Neutrophil (primary cell): ENCODE data around the gene BPIFB2.

ENCODE experiments used
- H3K27ac ChIP-seq: fragments of 200-600 bp; sonication (generic); 2 replicates; pipeline ENCODE4 v1.5.1; 2016; ENCODE audit warnings: mild to moderate bottlenecking, moderate library complexity
- H3K27me3 ChIP-seq: fragments of 200-600 bp; sonication (generic); 2 replicates; pipeline ENCODE4 v1.6.0; 2016; ENCODE audit warnings: mild to moderate bottlenecking
- H3K36me3 ChIP-seq: fragments of 200-600 bp; sonication (generic); 2 replicates; pipeline ENCODE4 v1.5.1; 2017
- H3K4me1 ChIP-seq, 2 experiments: fragments of 200-600 bp in 1 of 2; sonication (generic) in 1 of 2; 1 replicate in 1 of 2; 2 replicates in 1 of 2; pipeline versions ENCODE4 v1.5.1 to v1.6.1; 2013 to 2016; ENCODE audit warnings: low read depth in 1 of 2, low read length in 1 of 2, mild to moderate bottlenecking in 1 of 2, moderate library complexity in 1 of 2; ENCODE audit not compliant: control insufficient read depth in 1 of 2, insufficient read depth in 1 of 2
- H3K4me3 ChIP-seq, 2 experiments: fragments of 200-600 bp in 1 of 2; sonication (generic) in 1 of 2; 1 replicate in 1 of 2; 2 replicates in 1 of 2; pipeline ENCODE4 v1.5.1; 2013 to 2016; ENCODE audit warnings: low read depth in 1 of 2, low read length in 1 of 2, mild to moderate bottlenecking in 1 of 2, moderate library complexity in 1 of 2
- H3K9me3 ChIP-seq: fragments of 200-600 bp; sonication (generic); 2 replicates; pipeline ENCODE4 v1.5.1; 2016
- TF ChIP-seq, protein P1 (sequence below): fragments of 200-600 bp; sonication (generic); IDR thresholded peaks from 2 replicates; pipeline ENCODE4 v1.5.1; 2016; ENCODE audit warnings: antibody characterized with exemption

The BPIFB2 gene

DNA sequence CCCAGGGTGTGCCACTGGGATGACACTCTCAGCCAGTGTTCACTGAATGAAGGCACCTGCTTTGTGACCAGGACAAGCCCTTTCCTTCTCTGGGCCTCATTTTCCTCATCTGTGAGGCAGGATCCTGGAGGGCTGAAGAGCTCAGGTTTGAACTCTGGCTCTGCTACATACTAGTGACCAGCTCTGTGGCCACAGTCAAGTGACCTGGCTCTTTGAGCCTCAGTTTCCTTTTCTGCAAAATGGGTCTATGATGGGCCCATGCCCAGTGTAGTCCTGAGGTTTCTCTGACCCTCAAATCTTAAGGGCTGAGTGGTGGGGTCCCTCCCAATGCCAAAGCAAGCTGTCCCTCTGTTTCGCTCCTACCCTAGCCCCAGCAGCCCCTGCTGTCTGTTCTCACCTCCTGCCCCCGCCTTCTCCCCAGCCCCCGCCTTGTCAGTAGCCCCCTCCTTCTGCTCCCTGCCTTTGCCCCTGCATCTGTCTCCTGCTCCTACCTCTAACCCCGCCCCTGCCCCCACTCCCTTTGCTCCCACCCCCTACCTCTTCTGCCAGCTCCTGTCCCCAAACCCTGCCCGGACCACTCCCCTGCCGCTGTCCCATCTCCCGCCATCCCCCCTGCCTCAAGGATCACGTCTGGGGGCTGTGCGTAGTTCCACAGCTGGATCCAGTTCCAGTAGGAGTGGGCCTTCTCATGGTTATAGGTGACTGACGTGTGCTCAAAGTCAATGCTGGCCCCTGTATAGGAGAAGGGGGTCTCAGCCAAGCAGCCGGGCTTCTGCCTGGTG lies 20.3 kb upstream of the BPIFB2 start:
- H3K36me3 ChIP-seq, result no peaks in the 10 kb centered on the region
- H3K27me3 ChIP-seq, result no peaks in the 10 kb centered on the region
- H3K4me1 ChIP-seq, result no peaks in the 10 kb centered on the region
- no peak overlapping the region for H3K27ac ChIP-seq
- TF ChIP-seq, protein P1, sequence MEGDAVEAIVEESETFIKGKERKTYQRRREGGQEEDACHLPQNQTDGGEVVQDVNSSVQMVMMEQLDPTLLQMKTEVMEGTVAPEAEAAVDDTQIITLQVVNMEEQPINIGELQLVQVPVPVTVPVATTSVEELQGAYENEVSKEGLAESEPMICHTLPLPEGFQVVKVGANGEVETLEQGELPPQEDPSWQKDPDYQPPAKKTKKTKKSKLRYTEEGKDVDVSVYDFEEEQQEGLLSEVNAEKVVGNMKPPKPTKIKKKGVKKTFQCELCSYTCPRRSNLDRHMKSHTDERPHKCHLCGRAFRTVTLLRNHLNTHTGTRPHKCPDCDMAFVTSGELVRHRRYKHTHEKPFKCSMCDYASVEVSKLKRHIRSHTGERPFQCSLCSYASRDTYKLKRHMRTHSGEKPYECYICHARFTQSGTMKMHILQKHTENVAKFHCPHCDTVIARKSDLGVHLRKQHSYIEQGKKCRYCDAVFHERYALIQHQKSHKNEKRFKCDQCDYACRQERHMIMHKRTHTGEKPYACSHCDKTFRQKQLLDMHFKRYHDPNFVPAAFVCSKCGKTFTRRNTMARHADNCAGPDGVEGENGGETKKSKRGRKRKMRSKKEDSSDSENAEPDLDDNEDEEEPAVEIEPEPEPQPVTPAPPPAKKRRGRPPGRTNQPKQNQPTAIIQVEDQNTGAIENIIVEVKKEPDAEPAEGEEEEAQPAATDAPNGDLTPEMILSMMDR, result no peak
- no peak overlapping the region for H3K4me3 ChIP-seq
- no peaks in the 10 kb centered on the region for H3K9me3 ChIP-seq

DNA sequence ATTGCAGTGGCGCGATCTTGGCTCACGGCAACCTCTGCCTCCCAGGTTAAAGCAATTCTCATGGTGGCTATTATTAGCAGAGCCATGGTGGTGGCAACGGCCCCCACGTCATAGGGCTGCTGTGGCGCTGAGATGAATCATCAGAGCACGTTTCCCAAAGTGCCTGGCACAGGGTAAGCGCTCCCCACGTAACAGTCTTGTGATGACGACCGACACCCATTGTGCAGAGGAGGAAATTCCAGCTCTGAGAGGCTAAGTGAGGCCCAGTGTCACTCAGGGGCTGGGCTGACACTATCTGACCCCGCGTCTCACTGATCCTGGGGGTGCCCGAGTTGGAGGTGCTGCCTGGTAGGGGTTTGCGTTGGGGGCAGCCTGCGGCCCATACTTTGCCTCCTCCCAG lies 19.5 kb upstream of the BPIFB2 start:
- no peak overlapping the region for H3K4me3 ChIP-seq
- H3K27me3 ChIP-seq, result no peaks in the 10 kb centered on the region
- no peaks in the 10 kb centered on the region for H3K36me3 ChIP-seq
- TF ChIP-seq, protein P1, result no peak
- no peaks in the 10 kb centered on the region for H3K4me1 ChIP-seq
- no peaks in the 10 kb centered on the region for H3K9me3 ChIP-seq
- H3K27ac ChIP-seq, result no peak overlapping the region

DNA sequence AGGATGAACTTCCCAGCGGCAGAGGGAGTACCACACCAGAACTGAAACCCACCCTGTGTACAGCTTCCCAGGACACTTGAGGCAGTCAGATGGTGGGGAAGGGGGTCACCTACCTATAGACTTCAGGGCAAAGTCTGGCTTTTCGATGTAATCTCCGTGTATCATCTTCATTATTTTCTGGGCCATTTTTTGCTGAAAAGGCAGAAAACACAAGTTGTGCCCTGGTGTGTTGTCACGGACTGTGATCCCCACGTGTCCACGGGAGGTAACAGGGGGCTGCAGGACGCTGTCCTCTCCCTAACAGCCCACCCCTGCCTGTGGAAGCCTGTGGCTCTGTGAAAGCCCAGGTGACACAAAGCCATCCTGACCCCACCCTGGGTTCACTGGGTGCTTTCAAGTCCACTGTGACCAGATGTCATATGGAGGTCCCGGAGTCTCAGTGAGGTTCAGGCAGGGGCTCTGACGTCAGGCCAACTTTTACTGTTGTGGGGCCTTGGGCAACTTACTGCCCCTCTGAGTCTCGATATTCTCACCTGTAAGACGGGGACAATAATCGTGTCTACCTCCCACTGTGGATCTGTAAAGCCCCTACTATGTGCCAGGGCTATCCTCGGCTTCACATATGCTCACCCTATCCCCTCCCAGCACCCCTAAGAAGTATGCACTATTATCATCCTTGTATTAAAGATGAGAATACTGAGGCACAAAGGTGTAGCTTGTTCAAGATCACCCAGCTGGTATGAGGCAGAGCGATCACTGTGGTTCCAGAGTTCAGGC lies 17.8 kb upstream of the BPIFB2 start:
- Histone ChIP-seq H3K4me3 (no peak overlapping the region), H3K27ac (no peak overlapping the region), H3K36me3 (no peaks in the 10 kb centered on the region), H3K4me1 (no peaks in the 10 kb centered on the region), H3K9me3 (no peaks in the 10 kb centered on the region), H3K27me3 (no peaks in the 10 kb centered on the region)
- TF ChIP-seq, protein P1, result no peak

DNA sequence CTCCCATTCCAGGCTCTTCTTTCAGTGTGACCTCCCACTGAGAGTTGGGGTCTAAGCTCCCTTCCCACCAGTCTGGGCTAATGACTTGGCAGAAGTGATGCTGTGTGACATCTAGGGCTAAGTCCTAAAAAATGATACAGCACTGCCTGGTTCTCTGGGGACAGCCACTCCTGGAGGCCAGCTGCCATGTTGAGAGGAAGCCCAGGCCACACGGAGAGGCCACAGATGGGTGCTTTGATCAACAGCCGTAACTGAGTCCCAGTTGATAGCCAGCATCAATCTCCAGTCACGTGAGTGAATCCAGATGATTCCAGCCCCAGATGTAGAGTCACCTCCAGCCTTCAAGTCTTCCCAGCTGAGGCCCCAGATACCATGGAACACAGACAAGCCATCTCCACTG lies 17.1 kb upstream of the BPIFB2 start:
- TF ChIP-seq, protein P1, result no peak
- Histone ChIP-seq H3K36me3 (no peaks in the 10 kb centered on the region), H3K4me3 (no peak overlapping the region), H3K4me1 (no peaks in the 10 kb centered on the region), H3K9me3 (no peaks in the 10 kb centered on the region), H3K27me3 (no peaks in the 10 kb centered on the region), H3K27ac (no peak overlapping the region)

DNA sequence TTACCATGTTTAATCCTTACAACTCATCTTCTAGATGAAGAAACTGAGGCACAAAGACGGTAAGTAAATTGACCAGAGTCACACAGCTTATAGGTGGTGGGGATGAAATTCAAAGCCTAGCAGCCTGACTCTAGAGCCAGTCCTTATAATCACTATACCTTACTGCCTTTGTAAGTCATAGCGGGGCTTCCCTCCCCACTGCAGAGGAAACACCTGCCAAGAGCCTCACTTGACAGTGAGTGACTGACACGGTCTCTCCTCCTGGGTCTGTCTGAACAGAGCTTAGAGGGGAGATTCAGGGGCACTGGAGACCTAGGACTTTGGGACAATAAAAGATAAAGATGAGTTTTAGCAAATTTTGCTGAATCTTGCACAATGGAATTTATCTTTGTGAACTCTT lies 16.1 kb upstream of the BPIFB2 start:
- no peaks in the 10 kb centered on the region for H3K27me3 ChIP-seq
- no peaks in the 10 kb centered on the region for H3K4me1 ChIP-seq
- no peak overlapping the region for H3K27ac ChIP-seq

More for the DNA sequence above, 16.1 kb upstream of the BPIFB2 start:
- Histone ChIP-seq H3K9me3 (no peaks in the 10 kb centered on the region), H3K36me3 (no peaks in the 10 kb centered on the region), H3K4me3 (no peak overlapping the region)
- TF ChIP-seq, protein P1, result no peak
